GM12872 (cell line): ENCODE measurements around the gene CAPN12.

Source experiments
- TF ChIP-seq, protein P1 (sequence below): IDR thresholded peaks from 3 replicates; pipeline ENCODE4 v1.5.1; 2011; ENCODE audit warnings: low read depth, mild to moderate bottlenecking, low read length, moderate library complexity; ENCODE audit not compliant: insufficient read depth

The CAPN12 gene

DNA sequence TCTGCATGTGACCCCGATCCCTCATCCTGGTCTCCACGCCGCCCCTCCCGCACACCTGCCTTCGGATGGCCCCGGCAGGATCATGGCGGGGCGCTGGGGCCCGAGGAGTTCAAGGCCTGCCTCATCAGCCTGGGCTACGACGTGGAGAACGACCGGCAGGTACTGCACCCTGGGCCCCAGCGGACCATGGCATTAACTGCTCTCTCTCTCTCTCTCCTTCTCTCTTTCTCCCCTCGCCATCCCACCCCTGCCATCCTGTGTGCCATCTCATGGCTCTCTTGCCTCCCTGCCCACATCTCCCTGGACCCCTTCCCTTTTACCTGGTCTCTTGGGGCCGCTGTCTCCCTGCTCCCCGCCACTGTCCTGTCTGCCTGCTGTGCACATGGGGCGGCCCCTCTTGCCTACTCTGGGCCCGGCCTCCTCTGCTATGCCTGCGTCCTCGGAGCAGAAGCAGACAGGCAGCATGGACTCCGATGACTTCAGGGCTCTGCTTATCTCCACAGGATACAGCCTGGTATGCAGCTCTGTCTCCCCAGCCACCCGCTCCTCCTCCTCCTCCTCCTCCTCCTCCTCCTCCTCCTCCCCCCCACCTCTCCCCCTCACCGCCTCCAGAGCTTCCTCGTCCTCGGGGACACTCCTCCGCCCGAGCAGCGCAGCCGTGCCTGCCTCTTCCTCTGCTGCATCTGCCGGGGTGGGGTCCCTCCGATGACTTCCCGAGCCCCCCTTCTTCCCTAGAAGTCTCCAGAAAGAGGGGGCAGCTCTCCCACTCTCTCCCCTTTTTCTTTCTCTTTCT, 16.2 kb downstream of the CAPN12 start:
- TF ChIP-seq, protein P1, sequence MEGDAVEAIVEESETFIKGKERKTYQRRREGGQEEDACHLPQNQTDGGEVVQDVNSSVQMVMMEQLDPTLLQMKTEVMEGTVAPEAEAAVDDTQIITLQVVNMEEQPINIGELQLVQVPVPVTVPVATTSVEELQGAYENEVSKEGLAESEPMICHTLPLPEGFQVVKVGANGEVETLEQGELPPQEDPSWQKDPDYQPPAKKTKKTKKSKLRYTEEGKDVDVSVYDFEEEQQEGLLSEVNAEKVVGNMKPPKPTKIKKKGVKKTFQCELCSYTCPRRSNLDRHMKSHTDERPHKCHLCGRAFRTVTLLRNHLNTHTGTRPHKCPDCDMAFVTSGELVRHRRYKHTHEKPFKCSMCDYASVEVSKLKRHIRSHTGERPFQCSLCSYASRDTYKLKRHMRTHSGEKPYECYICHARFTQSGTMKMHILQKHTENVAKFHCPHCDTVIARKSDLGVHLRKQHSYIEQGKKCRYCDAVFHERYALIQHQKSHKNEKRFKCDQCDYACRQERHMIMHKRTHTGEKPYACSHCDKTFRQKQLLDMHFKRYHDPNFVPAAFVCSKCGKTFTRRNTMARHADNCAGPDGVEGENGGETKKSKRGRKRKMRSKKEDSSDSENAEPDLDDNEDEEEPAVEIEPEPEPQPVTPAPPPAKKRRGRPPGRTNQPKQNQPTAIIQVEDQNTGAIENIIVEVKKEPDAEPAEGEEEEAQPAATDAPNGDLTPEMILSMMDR, result no peak

DNA sequence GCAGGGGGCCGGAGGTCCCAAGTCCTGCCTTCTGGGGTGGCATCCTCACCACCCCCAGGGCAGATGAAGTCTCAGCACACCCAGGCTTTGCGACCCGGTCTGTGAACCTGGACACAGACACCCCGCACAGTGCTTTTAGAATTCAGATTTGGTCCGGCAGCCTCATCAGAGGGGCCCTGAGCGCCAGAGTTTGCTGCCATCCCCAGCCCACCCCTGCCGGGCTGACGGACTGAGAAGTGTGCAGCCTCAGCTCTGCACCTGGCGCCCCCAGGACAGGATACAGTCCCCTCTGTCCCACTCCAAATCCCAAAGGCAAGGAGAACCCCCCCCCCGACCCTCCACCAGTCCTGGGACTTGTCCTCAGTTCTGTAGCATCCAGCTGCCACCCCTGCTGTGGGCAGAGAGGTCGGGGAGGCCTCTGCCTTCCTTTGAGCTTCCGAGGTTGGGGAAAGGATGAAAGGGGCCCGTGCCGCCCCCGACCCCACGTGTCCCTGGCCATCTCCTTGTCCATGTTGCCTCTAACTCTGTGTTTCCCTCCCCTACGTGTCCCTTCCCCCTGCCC, 16.9 kb downstream of the CAPN12 start:
- TF ChIP-seq, protein P1, result no peak

DNA sequence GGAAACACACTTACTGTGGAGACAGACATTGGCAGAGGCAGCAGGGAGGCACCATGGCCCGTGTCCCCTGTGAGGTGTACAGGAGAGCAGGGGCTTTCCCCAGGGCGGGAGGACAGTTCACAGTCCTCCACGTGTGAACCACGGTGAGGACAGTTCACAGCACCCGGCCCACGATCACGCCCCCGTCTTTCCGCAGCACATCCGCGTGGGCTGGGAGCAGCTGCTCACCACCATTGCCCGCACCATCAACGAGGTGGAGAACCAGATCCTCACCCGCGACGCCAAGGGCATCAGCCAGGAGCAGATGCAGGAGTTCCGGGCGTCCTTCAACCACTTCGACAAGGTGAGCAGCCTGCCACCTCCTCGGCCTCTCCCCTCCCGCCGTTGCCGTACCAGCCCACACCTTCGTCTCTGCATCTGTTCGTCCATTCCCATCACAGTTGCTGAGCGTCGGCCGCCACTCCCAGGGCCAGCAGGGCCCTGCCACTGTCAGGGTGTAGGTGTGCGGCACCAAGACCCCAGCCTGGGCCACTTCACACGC, 17.4 kb downstream of the CAPN12 start:
- TF ChIP-seq, protein P1, result no peak

DNA sequence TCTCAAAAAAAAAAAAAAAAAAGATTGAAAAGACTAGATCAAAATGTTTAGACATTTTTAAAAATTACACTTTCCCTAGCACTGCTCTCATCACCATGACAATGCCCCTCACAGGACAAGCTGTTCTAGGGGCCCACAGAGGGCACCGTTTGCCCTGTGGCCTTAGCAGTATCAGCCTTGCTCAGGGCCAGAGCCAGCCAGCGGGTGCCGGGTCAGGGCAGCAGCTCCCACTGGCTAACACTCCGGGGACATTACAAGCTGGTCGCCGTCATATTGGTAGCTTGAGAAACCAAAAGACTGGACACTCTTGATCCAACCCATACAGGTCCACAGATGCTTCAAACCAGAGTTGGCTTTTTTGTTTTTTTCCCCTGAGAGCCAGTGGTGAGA, 18.0 kb downstream of the CAPN12 start:
- TF ChIP-seq, protein P1, result no peak

DNA sequence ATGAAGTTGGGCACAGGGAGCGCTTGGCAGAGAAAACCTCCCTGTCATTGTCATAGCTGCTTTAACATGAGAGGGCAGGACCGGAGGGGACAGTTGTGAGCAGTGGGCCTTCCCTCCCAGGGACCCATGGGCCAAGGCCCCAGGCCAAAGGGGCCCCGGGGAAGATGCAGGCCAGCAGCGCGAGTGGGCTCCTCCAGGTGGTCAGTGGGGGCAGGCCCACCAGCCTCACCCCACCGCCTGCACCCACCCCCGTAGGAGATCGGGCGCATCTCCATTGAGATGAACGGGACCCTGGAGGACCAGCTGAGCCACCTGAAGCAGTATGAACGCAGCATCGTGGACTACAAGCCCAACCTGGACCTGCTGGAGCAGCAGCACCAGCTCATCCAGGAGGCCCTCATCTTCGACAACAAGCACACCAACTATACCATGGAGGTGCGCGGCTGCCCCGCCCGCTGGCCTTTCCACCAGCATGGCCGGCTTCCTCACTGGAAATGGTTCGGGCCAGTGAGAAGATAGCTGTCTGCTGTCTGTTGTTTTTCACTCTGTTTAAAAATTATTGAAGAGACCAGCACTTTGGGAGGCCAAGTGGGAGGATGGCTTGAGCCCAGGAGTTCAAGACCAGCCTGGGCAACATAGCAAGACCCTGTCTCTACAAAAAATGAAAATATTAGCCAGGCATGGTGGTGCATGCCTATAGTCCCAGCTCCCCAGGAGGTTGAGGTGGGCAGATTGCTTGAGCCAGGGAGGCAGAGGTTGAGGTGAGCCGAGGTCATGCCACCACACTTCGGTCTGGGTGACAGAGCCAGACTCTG, 18.6 kb downstream of the CAPN12 start:
- TF ChIP-seq, protein P1, result no peak

DNA sequence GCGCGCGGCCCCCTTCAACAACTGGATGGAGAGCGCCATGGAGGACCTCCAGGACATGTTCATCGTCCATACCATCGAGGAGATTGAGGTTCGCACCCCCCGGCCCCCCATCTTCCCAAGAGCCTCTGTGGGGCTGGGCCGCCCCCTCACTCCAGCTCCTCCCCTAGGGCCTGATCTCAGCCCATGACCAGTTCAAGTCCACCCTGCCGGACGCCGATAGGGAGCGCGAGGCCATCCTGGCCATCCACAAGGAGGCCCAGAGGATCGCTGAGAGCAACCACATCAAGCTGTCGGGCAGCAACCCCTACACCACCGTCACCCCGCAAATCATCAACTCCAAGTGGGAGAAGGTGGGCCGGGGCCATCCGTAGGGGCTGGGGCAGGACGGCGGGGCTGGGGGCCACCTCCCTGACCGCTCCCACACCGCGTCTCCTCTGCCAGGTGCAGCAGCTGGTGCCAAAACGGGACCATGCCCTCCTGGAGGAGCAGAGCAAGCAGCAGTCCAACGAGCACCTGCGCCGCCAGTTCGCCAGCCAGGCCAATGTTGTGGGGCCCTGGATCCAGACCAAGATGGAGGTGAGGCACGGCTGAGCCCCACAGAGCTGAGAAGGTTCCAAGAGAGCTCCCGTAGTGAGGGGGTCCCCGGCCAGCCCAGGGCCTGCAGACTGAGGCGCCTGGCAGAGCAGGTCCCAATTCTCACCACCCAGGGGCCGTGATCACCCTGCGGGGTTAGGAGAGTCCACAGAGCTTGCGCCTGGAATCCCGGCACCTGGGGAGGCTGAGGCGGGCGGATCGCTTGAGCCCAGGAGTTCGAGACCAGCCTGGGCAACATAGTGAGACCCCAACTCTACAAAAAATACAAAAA, 20.1 kb downstream of the CAPN12 start:
- TF ChIP-seq, protein P1, result no peak
